PFSK-1 (cell line): Measurements from ENCODE around the gene PCGF6.

Experiments used
- POLR2AphosphoS5 ChIP-seq: IDR thresholded peaks from 2 replicates; pipeline ENCODE4 v1.6.1; 2012; ENCODE audit warnings: low read depth, mild to moderate bottlenecking, control low read depth, low read length, moderate library complexity
- REST ChIP-seq, 2 experiments: IDR thresholded peaks; 2 replicates each; pipeline versions ENCODE4 v1.6.1 to v1.8.0; 2011 to 2012; ENCODE audit warnings: low read depth in 2 of 2, low read length in 2 of 2, control low read depth in 1 of 2, inconsistent platforms in 1 of 2, mild to moderate bottlenecking in 1 of 2, moderate library complexity in 1 of 2; ENCODE audit not compliant: insufficient read depth in 1 of 2
- SIN3A ChIP-seq: IDR thresholded peaks from 2 replicates; pipeline ENCODE4 v1.6.1; 2012; ENCODE audit warnings: mild to moderate bottlenecking, low read length, moderate library complexity, borderline replicate concordance; ENCODE audit not compliant: insufficient read depth
- TAF1 ChIP-seq: IDR thresholded peaks from 2 replicates; pipeline ENCODE4 v1.6.1; 2012; ENCODE audit warnings: low read length, control low read depth, borderline replicate concordance; ENCODE audit not compliant: insufficient read depth

GRCh38 chr10:103333934-103334520 is 16.9 kb downstream of the PCGF6 start:
- TF ChIP-seq REST (IDR thresholded peaks at IDR 0.05; ENCODE audit: insufficient read depth in 1 of 2, low read depth in 2 of 2, low read length in 2 of 2) (no peak), POLR2AphosphoS5 (no peak), SIN3A (no peak), TAF1 (no peak)
